PC-3 (cell line): ENCODE results near the gene UBE2F. TPM values are rescaled to one million over a fixed set of nuclear protein-coding genes. Genes with fewer than 3 reads are reported as not detected.
"Not testable (repeated sequence)": the region's sequence is repeated elsewhere in the genome, so short reads cannot be mapped to it uniquely, and the experiment has no call there.

Experiments used
- ATAC-seq: fragments of 200-7000 bp; cut with Tn5 transposase; 2 replicates; pipeline ENCODE4 v1.9.1; 2020; ENCODE audit warnings: mild to moderate bottlenecking, moderate library complexity
- BruUV-seq: library from RNA; stranded (reverse); fragments of 400-500 nt; replicated peaks from 2 replicates; lab custom pipeline; 2021; lab: Mats Ljungman, UMichigan
- CTCF ChIA-PET: fragments of 300-600 bp; sonication (Branson Sonifier 250); formaldehyde crosslinking; loops from one replicate; lab custom pipeline; 2022; ENCODE audit warnings: antibody characterized with exemption; lab: Charles Lee
- POLR2A ChIA-PET: fragments of 300-600 bp; sonication (Branson Sonifier 250); formaldehyde crosslinking; loops from one replicate; lab custom pipeline; 2022; ENCODE audit warnings: antibody characterized with exemption; ENCODE audit not compliant: unreplicated experiment; lab: Charles Lee
- DNase-seq: peaks from one replicate; pipeline ENCODE4 v3.0.0-alpha.2; 2015
- H2AFZ ChIP-seq: fragments of 300-600 bp; sonication (generic); 2 replicates; pipeline ENCODE4 v1.6.0; 2016; ENCODE audit warnings: antibody characterized with exemption, low read length
- H3F3A ChIP-seq: fragments of 300-600 bp; sonication (generic); one replicate; pipeline ENCODE4 v1.6.0; 2017; ENCODE audit warnings: antibody characterized with exemption, low read length, control low read depth, mild to moderate bottlenecking; ENCODE audit not compliant: unreplicated experiment
- H3K27ac ChIP-seq: fragments of 300-600 bp; sonication (generic); 2 replicates; pipeline ENCODE4 v1.5.1; 2016; ENCODE audit warnings: mild to moderate bottlenecking, low read length
- H3K27me3 ChIP-seq: fragments of 300-600 bp; sonication (generic); 2 replicates; pipeline ENCODE4 v1.6.1; 2016; ENCODE audit warnings: low read length, mixed read lengths
- H3K36me3 ChIP-seq: fragments of 300-600 bp; sonication (generic); 2 replicates; pipeline ENCODE4 v1.6.1; 2016; ENCODE audit warnings: low read depth, mixed run types, low read length, mixed read lengths
- H3K4me1 ChIP-seq: fragments of 300-600 bp; sonication (generic); 2 replicates; pipeline ENCODE4 v1.5.1; 2016; ENCODE audit warnings: low read length; ENCODE audit not compliant: insufficient read depth
- H3K4me2 ChIP-seq: fragments of 300-600 bp; sonication (generic); 2 replicates; pipeline ENCODE4 v1.6.0; 2016; ENCODE audit warnings: low read length
- H3K4me3 ChIP-seq: fragments of 300-600 bp; sonication (generic); 2 replicates; pipeline ENCODE4 v1.5.1; 2016; ENCODE audit warnings: mild to moderate bottlenecking, low read length, mixed read lengths
- H3K79me2 ChIP-seq: fragments of 300-600 bp; sonication (generic); 2 replicates; pipeline ENCODE4 v1.6.1; 2017; ENCODE audit warnings: low read length, mixed read lengths
- H3K9ac ChIP-seq: fragments of 300-600 bp; sonication (generic); 2 replicates; pipeline ENCODE4 v1.6.0; 2016; ENCODE audit warnings: mild to moderate bottlenecking, low read length
- H3K9me2 ChIP-seq: fragments of 300-600 bp; sonication (generic); replicated peaks from 2 replicates; pipeline ENCODE4 v1.6.1; 2016; ENCODE audit warnings: mixed run types, low read length, mixed read lengths
- H3K9me3 ChIP-seq: fragments of 300-600 bp; sonication (generic); 2 replicates; pipeline ENCODE4 v1.6.1; 2016; ENCODE audit warnings: low read length, mixed read lengths
- H4K20me1 ChIP-seq: fragments of 300-600 bp; sonication (generic); 2 replicates; pipeline ENCODE4 v1.6.1; 2016; ENCODE audit warnings: low read length, mixed read lengths
- CTCF ChIP-seq: fragments of 300-600 bp; sonication (generic); conservative IDR thresholded peaks from 2 replicates; pipeline ENCODE4 v1.5.1; 2017; ENCODE audit warnings: antibody characterized with exemption, low read depth, mild to moderate bottlenecking, low read length
- EZH2 ChIP-seq: fragments of 300-600 bp; sonication (generic); IDR thresholded peaks from one replicate; pipeline ENCODE4 v1.6.1; 2017; ENCODE audit warnings: antibody characterized with exemption, mild to moderate bottlenecking, low read length; ENCODE audit not compliant: unreplicated experiment
- EZH2phosphoT487 ChIP-seq: fragments of 300-600 bp; sonication (generic); IDR thresholded peaks from 2 replicates; pipeline ENCODE4 v1.6.1; 2018; ENCODE audit warnings: mild to moderate bottlenecking, antibody characterized with exemption, low read length, borderline replicate concordance
- intact Hi-C: fragments of 100-400 bp; cut with micrococcal nuclease; formaldehyde crosslinking; loops from 2 replicates; pipeline ENCODE4 v1.9.0; 2023
- total RNA-seq: library from RNA; depleted of rRNA; stranded (reverse); fragments of >200 nt; gene quantifications from 2 replicates; pipeline ENCODE4 v1.2.3, GENCODE V29; 2014

UBE2F gene
- total RNA-seq, 1 experiment from 2014 or later: 57.8 TPM

GRCh38 chr2:237979331-237979730 lies 12.5 kb downstream of the UBE2F start:
- no peak overlapping the region for H3K27ac ChIP-seq
- H3K79me2 ChIP-seq: peaks cover 79% of the 10 kb centered on the region
- H3K9me3 ChIP-seq: no peaks in the 10 kb centered on the region
- no peak for ATAC-seq
- no peak overlapping the region for H3K9ac ChIP-seq
- ChIA-PET POLR2A (no interaction called here), CTCF (interaction anchor here (0.6 kb wide), 1 partner anchor 22 kb away, joined by 4 read pairs; no protein-coding TSS in a partner anchor)
- intact Hi-C loops: no loop called here
- H2AFZ ChIP-seq: no peak overlapping the region
- no peaks in the 10 kb centered on the region for H3K4me1 ChIP-seq
- no peaks in the 10 kb centered on the region for H3F3A ChIP-seq
- H3K4me3 ChIP-seq: no peak overlapping the region
- no peaks in the 10 kb centered on the region for H3K27me3 ChIP-seq
- no peak overlapping the region for H3K4me2 ChIP-seq
- H3K9me2 ChIP-seq: no peaks in the 10 kb centered on the region
- no TSS peak for BruUV-seq
- no peak for DNase-seq
- peaks cover 25% of the 10 kb centered on the region for H3K36me3 ChIP-seq
- TF ChIP-seq CTCF: no peak
- no peak for TF ChIP-seq EZH2phosphoT487
- TF ChIP-seq EZH2: no peak
- H4K20me1 ChIP-seq: 0 out of 2 replicates have a peak, but pooled peaks cover 8% of the 10 kb centered on the region

GRCh38 chr2:237980087-237980486 lies 13.3 kb downstream of the UBE2F start:
- peaks cover 23% of the 10 kb centered on the region for H3K36me3 ChIP-seq
- no peak overlapping the region for H3K9ac ChIP-seq
- no peaks in the 10 kb centered on the region for H3F3A ChIP-seq
- ATAC-seq (no peak), DNase-seq (no peak)
- TF ChIP-seq EZH2: no peak
- TF ChIP-seq CTCF: no peak
- no peak for TF ChIP-seq EZH2phosphoT487
- peaks cover 85% of the 10 kb centered on the region for H3K79me2 ChIP-seq
- no peaks in the 10 kb centered on the region for H3K9me3 ChIP-seq
- no peak overlapping the region for H3K4me3 ChIP-seq
- H2AFZ ChIP-seq: no peak overlapping the region
- no peaks in the 10 kb centered on the region for H3K4me1 ChIP-seq
- CTCF ChIA-PET: interaction anchor here (0.6 kb wide), 1 partner anchor 22 kb away, joined by 4 read pairs; no protein-coding TSS in a partner anchor
- no peak overlapping the region for H3K27ac ChIP-seq
- H3K27me3 ChIP-seq: no peaks in the 10 kb centered on the region
- intact Hi-C loops: no loop called here
- POLR2A ChIA-PET: no interaction called here
- H3K4me2 ChIP-seq: no peak overlapping the region
- BruUV-seq: no TSS peak
- no peaks in the 10 kb centered on the region for H3K9me2 ChIP-seq
- 0 out of 2 replicates have a peak, but pooled peaks cover 8% of the 10 kb centered on the region for H4K20me1 ChIP-seq

GRCh38 chr2:237980751-237981150 lies 13.9 kb downstream of the UBE2F start:
- BruUV-seq: no TSS peak
- H3K9me2 ChIP-seq: no peaks in the 10 kb centered on the region
- no peak overlapping the region for H3K27ac ChIP-seq
- no peak for TF ChIP-seq CTCF
- no peak for TF ChIP-seq EZH2phosphoT487
- no peak for TF ChIP-seq EZH2
- ATAC-seq (no peak), DNase-seq (no peak)
- no peak overlapping the region for H3K9ac ChIP-seq
- no peaks in the 10 kb centered on the region for H3K4me1 ChIP-seq
- H3K9me3 ChIP-seq: no peaks in the 10 kb centered on the region
- H3K4me3 ChIP-seq: no peak overlapping the region
- 0 out of 2 replicates have a peak, but pooled peaks cover 8% of the 10 kb centered on the region for H4K20me1 ChIP-seq
- H3K4me2 ChIP-seq: no peak overlapping the region
- POLR2A ChIA-PET: no interaction called here
- peaks cover 17% of the 10 kb centered on the region for H3K36me3 ChIP-seq
- intact Hi-C loops: no loop called here
- no peaks in the 10 kb centered on the region for H3F3A ChIP-seq
- CTCF ChIA-PET: no interaction called here
- H3K79me2 ChIP-seq: peaks cover 87% of the 10 kb centered on the region
- H3K27me3 ChIP-seq: no peaks in the 10 kb centered on the region
- no peak overlapping the region for H2AFZ ChIP-seq

GRCh38 chr2:237981621-237982020 lies 14.8 kb downstream of the UBE2F start:
- H3K9ac ChIP-seq, H3K4me1 ChIP-seq, H3K36me3 ChIP-seq, H3K27ac ChIP-seq, H2AFZ ChIP-seq, BruUV-seq, POLR2A ChIA-PET, ATAC-seq, CTCF ChIA-PET, DNase-seq, H3K4me2 ChIP-seq, H3K4me3 ChIP-seq, intact Hi-C loops, H3F3A ChIP-seq, H3K9me2 ChIP-seq, H3K9me3 ChIP-seq, H3K27me3 ChIP-seq: not testable (repeated sequence)
- Histone ChIP-seq H4K20me1 (peaks cover 12% of the 10 kb centered on the region; the same call in 1 of the 2 replicates), H3K79me2 (peaks cover 87% of the 10 kb centered on the region)
